GM12878 (cell line): ENCODE data around the gene ANKRD42. TPM values are rescaled to one million over a fixed set of nuclear protein-coding genes. Genes with fewer than 3 reads are reported as not detected.

Source experiments
- ATAC-seq: fragments of 200-7000 bp; cut with Tn5 transposase; 3 replicates; pipeline ENCODE4 v1.9.1; 2020; ENCODE audit warnings: mild to moderate bottlenecking, moderate library complexity
- BruUV-seq: library from RNA; stranded (reverse); fragments of 400-500 nt; replicated peaks from 2 replicates; lab custom pipeline; 2021; lab: Mats Ljungman, UMichigan
- CTCF ChIA-PET: fragments of 300-600 bp; sonication (Branson Sonifier 250); formaldehyde crosslinking; extraction: SDS; loops from one replicate; lab custom pipeline; 2021; ENCODE audit warnings: inconsistent platforms; lab: Yijun Ruan, JAX
- POLR2A ChIA-PET: fragments of 350-600 bp; formaldehyde crosslinking; extraction: SDS; loops from one replicate; lab custom pipeline; 2021; ENCODE audit warnings: inconsistent platforms; lab: Charles Lee
- RAD21 ChIA-PET: fragments of 300-600 bp; sonication (Branson Sonifier 250); formaldehyde crosslinking; loops from one replicate; lab custom pipeline; 2023; ENCODE audit warnings: antibody characterized with exemption; ENCODE audit not compliant: unreplicated experiment; lab: Charles Lee
- SMC1A ChIA-PET: fragments of 300-600 bp; sonication (Branson Sonifier 250); formaldehyde crosslinking; loops from one replicate; lab custom pipeline; 2023; ENCODE audit not compliant: unreplicated experiment, uncharacterized antibody; lab: Charles Lee
- DNase-seq: peaks from one replicate; pipeline ENCODE4 v3.0.0-alpha.2; 2011; ENCODE audit warnings: low read depth, low spot score
- FAIRE-seq: peaks from 3 replicates; lab custom pipeline; 2011; peaks lifted over from hg19 to GRCh38; lab: Jason Lieb, UNC
- H2AFZ ChIP-seq: 2 replicates; pipeline ENCODE4 v1.6.0; 2011; ENCODE audit warnings: low read depth, low read length, control low read depth; ENCODE audit not compliant: control insufficient read depth
- H3K27ac ChIP-seq: 2 replicates; pipeline ENCODE4 v1.5.1; 2011; ENCODE audit warnings: control low read depth; ENCODE audit not compliant: control insufficient read depth, insufficient read depth
- H3K27me3 ChIP-seq, 2 experiments: replicated peaks in 1 of 2; 2 replicates each; pipeline versions ENCODE4 v1.6.0 to v1.6.1; 2011; ENCODE audit warnings: low read length in 1 of 2; ENCODE audit not compliant: control insufficient read depth in 2 of 2, insufficient read depth in 2 of 2
- H3K36me3 ChIP-seq, 2 experiments: 2 replicates each; pipeline ENCODE4 v1.5.1; 2011; ENCODE audit warnings: low read length in 1 of 2; ENCODE audit not compliant: control insufficient read depth in 2 of 2, insufficient read depth in 2 of 2
- H3K4me1 ChIP-seq: 2 replicates; pipeline ENCODE4 v1.6.1; 2011; ENCODE audit warnings: mild to moderate bottlenecking, low read length, moderate library complexity, mixed read lengths; ENCODE audit not compliant: control insufficient read depth, insufficient read depth
- H3K4me2 ChIP-seq: 2 replicates; pipeline ENCODE4 v1.6.0; 2011; ENCODE audit warnings: control low read depth; ENCODE audit not compliant: control insufficient read depth, insufficient read depth
- H3K4me3 ChIP-seq: fragments of 200-600 bp; sonication (generic); 2 replicates; pipeline ENCODE4 v1.5.1; 2016
- H3K79me2 ChIP-seq: 2 replicates; pipeline ENCODE4 v1.6.0; 2011; ENCODE audit warnings: low read length; ENCODE audit not compliant: control insufficient read depth, insufficient read depth
- H3K9ac ChIP-seq: 2 replicates; pipeline ENCODE4 v1.8.0; 2011; ENCODE audit warnings: low read length, control low read depth, mixed read lengths; ENCODE audit not compliant: control insufficient read depth, insufficient read depth
- H3K9me3 ChIP-seq: replicated peaks from 3 replicates; pipeline ENCODE4 v1.5.1; 2011; ENCODE audit warnings: mild to moderate bottlenecking, low read length; ENCODE audit not compliant: control insufficient read depth, insufficient read depth
- H4K20me1 ChIP-seq: 2 replicates; pipeline ENCODE4 v1.6.0; 2011; ENCODE audit not compliant: control insufficient read depth, insufficient read depth
- BACH1 ChIP-seq: fragments of 450-650 bp; IDR thresholded peaks from 2 replicates; pipeline ENCODE4 v1.6.1; 2017; ENCODE audit warnings: mild to moderate bottlenecking, borderline replicate concordance
- BHLHE40 ChIP-seq, 2 experiments: fragments of 450-650 bp in 1 of 2; IDR thresholded peaks; 2 replicates each; pipeline ENCODE4 v1.6.1; 2011 to 2017; ENCODE audit warnings: low read depth in 2 of 2, borderline replicate concordance in 1 of 2, improper control_type of control experiment in 1 of 2, low read length in 1 of 2, mild to moderate bottlenecking in 1 of 2
- IRF3 ChIP-seq: fragments of 450-650 bp; IDR thresholded peaks from 2 replicates; pipeline ENCODE4 v1.6.1; 2014; ENCODE audit warnings: mild to moderate bottlenecking
- MXI1 ChIP-seq: fragments of 150-350 bp; IDR thresholded peaks from 2 replicates; pipeline ENCODE4 v1.6.1; 2011; ENCODE audit warnings: low read depth, mild to moderate bottlenecking, inconsistent platforms, low read length, improper control_type of control experiment
- POLR2A ChIP-seq: IDR thresholded peaks from 2 replicates; pipeline ENCODE4 v1.6.1; 2011; ENCODE audit warnings: low read depth, mild to moderate bottlenecking, low read length
- POLR2AphosphoS2 ChIP-seq: IDR thresholded peaks from 2 replicates; pipeline ENCODE4 v1.6.1; 2011; ENCODE audit warnings: low read depth, mild to moderate bottlenecking, low read length, improper control_type of control experiment, moderate library complexity
- POLR2AphosphoS5 ChIP-seq: IDR thresholded peaks from 2 replicates; pipeline ENCODE4 v1.6.1; 2011; ENCODE audit warnings: mild to moderate bottlenecking, low read length, inconsistent platforms
- ZBED1 ChIP-seq: IDR thresholded peaks from 2 replicates; pipeline ENCODE4 v1.6.1; 2016; ENCODE audit warnings: borderline replicate concordance
- ZNF384 ChIP-seq: IDR thresholded peaks from 2 replicates; pipeline ENCODE4 v1.6.1; 2012; ENCODE audit warnings: low read depth, mild to moderate bottlenecking, low read length, improper control_type of control experiment, borderline replicate concordance
- WGBS: methylation state at CpG from one replicate; pipeline ENCODE4 v1.1.6; 2016; ENCODE audit warnings: low lambda C conversion rate; ENCODE audit not compliant: insufficient replicate concordance, insufficient coverage; ENCODE audit errors: missing lambda C conversion rate; 5-methylcytosine and 5-hydroxymethylcytosine counted together
- in situ Hi-C: fragments of 300-500 bp; cut with MboI; formaldehyde crosslinking; loops from 9 replicates; pipeline ENCODE4 v1.14.3; 2018; ENCODE audit warnings: mixed read lengths
- intact Hi-C: fragments of 100-400 bp; cut with micrococcal nuclease; formaldehyde crosslinking; loops from one replicate; pipeline ENCODE4 v1.14.2; 2022; ENCODE audit not compliant: unreplicated experiment
- polyA plus RNA-seq, 11 experiments: library from polyadenylated mRNA; depleted of rRNA in 4 of 11; unstranded in 6 of 11; stranded (reverse) in 5 of 11; fragments of >200 nt; fragmentation: Nextera tagmentation in 4 of 11; fragmentation: Illumina TruSeq in 1 of 11; extraction: Ambion mirVana in 4 of 11; extraction: Trizol in 1 of 11; gene quantifications; 1 replicate in 1 of 11; 2 replicates in 10 of 11; pipeline versions ENCODE4 v1.2.1 to v1.2.3, GENCODE V29; 2011 to 2016; ENCODE audit warnings: inconsistent platforms in 2 of 11, missing spikeins in 2 of 11, low read depth in 1 of 11
- total RNA-seq, 4 experiments: library from RNA; depleted of rRNA in 3 of 4; stranded (reverse); fragments of >200 nt in 3 of 4; fragmentation: Illumina TruSeq in 1 of 4; extraction: Trizol in 1 of 4; gene quantifications; 2 replicates each; pipeline versions ENCODE4 v1.2.1 to v1.2.3, GENCODE V29; 2013 to 2021

The ANKRD42 gene
- total and polyA plus RNA-seq, 10 of the 15 experiments (the other 5 are each of a cell fraction or from before 2014, with no cell fraction given), result 0.68 to 3.2 (median 2.0) TPM

DNA sequence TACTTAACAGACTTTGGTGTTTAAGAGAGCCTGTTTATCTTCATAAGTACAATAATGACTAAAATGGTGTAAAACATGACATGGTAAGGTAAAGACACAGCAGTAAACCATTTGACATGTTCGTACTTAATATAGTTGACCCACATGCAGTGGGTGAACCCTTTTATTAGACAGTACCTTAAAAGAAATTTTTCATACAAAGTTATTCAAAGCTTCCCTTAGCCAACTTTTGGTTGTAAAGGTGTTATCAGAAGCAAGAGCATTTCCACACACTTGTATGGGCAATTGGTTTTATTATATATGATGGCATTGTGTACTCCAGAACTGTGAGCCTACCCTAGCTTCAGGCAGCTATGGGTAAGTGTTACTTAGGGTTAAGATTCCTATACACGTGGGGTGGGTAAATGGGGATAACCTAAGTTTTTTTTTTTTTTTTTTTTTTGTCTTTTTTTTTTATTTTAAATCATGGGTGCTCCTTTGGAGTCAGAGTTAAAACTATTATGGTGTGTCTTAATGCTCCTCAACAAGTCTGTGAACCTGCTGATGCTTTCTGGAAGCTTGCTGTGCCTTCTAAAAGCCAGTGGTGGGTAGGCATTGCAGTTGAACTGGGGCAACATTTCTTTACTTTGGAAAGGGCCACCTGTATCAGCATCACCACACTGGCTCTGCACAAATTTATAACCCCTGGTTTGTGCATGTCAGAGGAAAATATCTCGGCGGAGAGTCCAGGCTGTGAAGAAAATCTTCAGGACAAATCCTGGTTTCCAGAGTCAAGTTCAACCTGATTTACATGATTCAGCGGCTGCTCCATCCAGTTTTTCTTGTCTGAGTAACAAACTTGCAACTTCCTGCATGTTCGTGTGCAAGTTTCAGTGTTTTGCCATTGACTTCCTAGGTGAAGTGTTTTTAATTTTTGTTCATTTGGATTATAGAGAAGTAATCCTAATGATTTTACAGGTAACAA is 33.3 kb upstream of the ANKRD42 start:
- ATAC-seq, result no peak
- no TSS peak for BruUV-seq
- CTCF ChIA-PET, result interaction anchor here (0.6 to 3.1 kb wide), 17 partner anchors 13 to 259 kb away, joined by 3 to 17 read pairs (median 4); partner anchors contain the start of gene DDIAS
- peak overlapping the region; percentile 98 for H3K4me3 ChIP-seq
- no peak for FAIRE-seq
- H3K79me2 ChIP-seq, result peaks cover 76% of the 10 kb centered on the region
- peaks cover 2% of the 10 kb centered on the region for H4K20me1 ChIP-seq
- peaks cover 2 to 24% of the 10 kb centered on the region in 2 experiments for H3K36me3 ChIP-seq
- H2AFZ ChIP-seq, result no peak overlapping the region
- 1% methylated on average over 6 of the region's 6 CpGs for WGBS
- peak overlapping the region; percentile 97; the same call in 1 of the 2 replicates for H3K9ac ChIP-seq
- in situ Hi-C loops, result loop anchor here (5.0 kb wide), 2 partner anchors 88 to 258 kb away; partner anchors contain the start of genes DDIAS, PRCP and RAB30
- RAD21 ChIA-PET, result interaction anchor here (0.6 to 2.9 kb wide), 17 partner anchors 14 to 258 kb away, joined by 3 to 15 read pairs (median 4); partner anchors contain the start of genes ANKRD42, DDIAS and RAB30
- SMC1A ChIA-PET, result interaction anchor here (0.7 to 2.9 kb wide), 29 partner anchors 8 to 259 kb away, joined by 3 to 25 read pairs (median 4); partner anchors contain the start of genes DDIAS and RAB30
- intact Hi-C loops, result loop anchor here (5.0 kb wide), 1 partner anchor 258 kb away; the partner anchor contains the start of genes DDIAS and PRCP
- H3K27ac ChIP-seq, result peak overlapping the region; percentile 56
- peak overlapping the region; percentile 92 for H3K4me2 ChIP-seq
- no peaks in the 10 kb centered on the region for H3K9me3 ChIP-seq
- DNase-seq, result no peak
- peaks cover 3% of the 10 kb centered on the region for H3K4me1 ChIP-seq
- no peaks in the 10 kb centered on the region for H3K27me3 ChIP-seq
- POLR2A ChIA-PET, result interaction anchor here (0.8 to 3.8 kb wide), 8 partner anchors 9 to 164 kb away, joined by 3 to 15 read pairs (median 7); partner anchors contain the start of gene RAB30
- peak; percentile 85 for TF ChIP-seq POLR2AphosphoS5
- peak; percentile 44; the same call in 1 of the 2 replicates for TF ChIP-seq POLR2A
- 0 out of 2 replicates have a peak, but pooled peaks have one; percentile 31 for TF ChIP-seq ZNF384
- TF ChIP-seq BACH1, result peak; percentile 35; the same call in 1 of the 2 replicates
- 0 out of 2 replicates have a peak, but pooled peaks have one; percentile 21 for TF ChIP-seq ZBED1
- 0 out of 2 replicates have a peak, but pooled peaks have one; percentile 25 for TF ChIP-seq MXI1
- TF ChIP-seq BHLHE40 (IDR thresholded peaks at IDR 0.05; ENCODE audit: borderline replicate concordance in 1 of 2, low read depth in 2 of 2, low read length in 1 of 2), result no peak
- no peak for TF ChIP-seq IRF3
- TF ChIP-seq POLR2AphosphoS2, result peak; percentile 83
